Testis (tissue), 2 donors: Measurements from ENCODE around the gene CFAP77.

ENCODE experiments used
- CTCF ChIP-seq, 3 experiments: fragments of 450-650 bp in 2 of 3; fragments of 200-600 bp in 1 of 3; sonication (generic) in 1 of 3; IDR thresholded peaks; one replicate each; pipeline ENCODE4 v1.5.1; 2016 to 2019; ENCODE audit warnings: antibody characterized with exemption in 3 of 3, mild to moderate bottlenecking in 2 of 3, moderate library complexity in 1 of 3
- POLR2A ChIP-seq: fragments of 450-650 bp; IDR thresholded peaks from one replicate; pipeline ENCODE4 v1.6.1; 2017; ENCODE audit warnings: antibody characterized with exemption, mild to moderate bottlenecking, moderate library complexity

- TF ChIP-seq CTCF (IDR thresholded peaks at IDR 0.05) (no peak), POLR2A (no peak)
Measured at GRCh38 chr9:132460240-132460639, 50.2 kb downstream of the CFAP77 start.
